GM12878 (cell line): ENCODE measurements around the gene MOGAT3. TPM values are rescaled to one million over a fixed set of nuclear protein-coding genes. Genes with fewer than 3 reads are reported as not detected.

Experiments
- ATAC-seq: fragments of 200-7000 bp; cut with Tn5 transposase; 3 replicates; pipeline ENCODE4 v1.9.1; 2020; ENCODE audit warnings: mild to moderate bottlenecking, moderate library complexity
- BruUV-seq: library from RNA; stranded (reverse); fragments of 400-500 nt; replicated peaks from 2 replicates; lab custom pipeline; 2021; lab: Mats Ljungman, UMichigan
- CTCF ChIA-PET: fragments of 300-600 bp; sonication (Branson Sonifier 250); formaldehyde crosslinking; extraction: SDS; loops from one replicate; lab custom pipeline; 2021; ENCODE audit warnings: inconsistent platforms; lab: Yijun Ruan, JAX
- POLR2A ChIA-PET: fragments of 350-600 bp; formaldehyde crosslinking; extraction: SDS; loops from one replicate; lab custom pipeline; 2021; ENCODE audit warnings: inconsistent platforms; lab: Charles Lee
- RAD21 ChIA-PET: fragments of 300-600 bp; sonication (Branson Sonifier 250); formaldehyde crosslinking; loops from one replicate; lab custom pipeline; 2023; ENCODE audit warnings: antibody characterized with exemption; ENCODE audit not compliant: unreplicated experiment; lab: Charles Lee
- SMC1A ChIA-PET: fragments of 300-600 bp; sonication (Branson Sonifier 250); formaldehyde crosslinking; loops from one replicate; lab custom pipeline; 2023; ENCODE audit not compliant: unreplicated experiment, uncharacterized antibody; lab: Charles Lee
- DNase-seq: peaks from one replicate; pipeline ENCODE4 v3.0.0-alpha.2; 2011; ENCODE audit warnings: low read depth, low spot score
- FAIRE-seq: peaks from 3 replicates; lab custom pipeline; 2011; peaks lifted over from hg19 to GRCh38; lab: Jason Lieb, UNC
- H2AFZ ChIP-seq: 2 replicates; pipeline ENCODE4 v1.6.0; 2011; ENCODE audit warnings: low read depth, low read length, control low read depth; ENCODE audit not compliant: control insufficient read depth
- H3K27ac ChIP-seq: 2 replicates; pipeline ENCODE4 v1.5.1; 2011; ENCODE audit warnings: control low read depth; ENCODE audit not compliant: control insufficient read depth, insufficient read depth
- H3K27me3 ChIP-seq, 2 experiments: replicated peaks in 1 of 2; 2 replicates each; pipeline versions ENCODE4 v1.6.0 to v1.6.1; 2011; ENCODE audit warnings: low read length in 1 of 2; ENCODE audit not compliant: control insufficient read depth in 2 of 2, insufficient read depth in 2 of 2
- H3K36me3 ChIP-seq, 2 experiments: 2 replicates each; pipeline ENCODE4 v1.5.1; 2011; ENCODE audit warnings: low read length in 1 of 2; ENCODE audit not compliant: control insufficient read depth in 2 of 2, insufficient read depth in 2 of 2
- H3K4me1 ChIP-seq: 2 replicates; pipeline ENCODE4 v1.6.1; 2011; ENCODE audit warnings: mild to moderate bottlenecking, low read length, moderate library complexity, mixed read lengths; ENCODE audit not compliant: control insufficient read depth, insufficient read depth
- H3K4me2 ChIP-seq: 2 replicates; pipeline ENCODE4 v1.6.0; 2011; ENCODE audit warnings: control low read depth; ENCODE audit not compliant: control insufficient read depth, insufficient read depth
- H3K4me3 ChIP-seq: fragments of 200-600 bp; sonication (generic); 2 replicates; pipeline ENCODE4 v1.5.1; 2016
- H3K79me2 ChIP-seq: 2 replicates; pipeline ENCODE4 v1.6.0; 2011; ENCODE audit warnings: low read length; ENCODE audit not compliant: control insufficient read depth, insufficient read depth
- H3K9ac ChIP-seq: 2 replicates; pipeline ENCODE4 v1.8.0; 2011; ENCODE audit warnings: low read length, control low read depth, mixed read lengths; ENCODE audit not compliant: control insufficient read depth, insufficient read depth
- H3K9me3 ChIP-seq: replicated peaks from 3 replicates; pipeline ENCODE4 v1.5.1; 2011; ENCODE audit warnings: mild to moderate bottlenecking, low read length; ENCODE audit not compliant: control insufficient read depth, insufficient read depth
- H4K20me1 ChIP-seq: 2 replicates; pipeline ENCODE4 v1.6.0; 2011; ENCODE audit not compliant: control insufficient read depth, insufficient read depth
- BHLHE40 ChIP-seq, 2 experiments: fragments of 450-650 bp in 1 of 2; IDR thresholded peaks; 2 replicates each; pipeline ENCODE4 v1.6.1; 2011 to 2017; ENCODE audit warnings: low read depth in 2 of 2, borderline replicate concordance in 1 of 2, improper control_type of control experiment in 1 of 2, low read length in 1 of 2, mild to moderate bottlenecking in 1 of 2
- EGR1 ChIP-seq, 2 experiments: IDR thresholded peaks; 1 replicate in 1 of 2; 2 replicates in 1 of 2; pipeline ENCODE4 v1.6.1; 2011 to 2012; ENCODE audit warnings: low read depth in 2 of 2, low read length in 2 of 2, borderline replicate concordance in 1 of 2, mild to moderate bottlenecking in 1 of 2, moderate library complexity in 1 of 2
- IKZF1 ChIP-seq: fragments of 450-650 bp; conservative IDR thresholded peaks from 2 replicates; pipeline ENCODE4 v1.6.1; 2017; ENCODE audit warnings: antibody characterized with exemption, mild to moderate bottlenecking
- LARP7 ChIP-seq: fragments of 450-650 bp; IDR thresholded peaks from 2 replicates; pipeline ENCODE4 v1.6.1; 2017; ENCODE audit warnings: mild to moderate bottlenecking
- NBN ChIP-seq: fragments of 450-650 bp; IDR thresholded peaks from 2 replicates; pipeline ENCODE4 v1.6.1; 2016
- NFXL1 ChIP-seq: fragments of 450-650 bp; IDR thresholded peaks from 2 replicates; pipeline ENCODE4 v1.6.1; 2017; ENCODE audit warnings: antibody characterized with exemption, mild to moderate bottlenecking, borderline replicate concordance
- NRF1 ChIP-seq: conservative IDR thresholded peaks from 2 replicates; pipeline ENCODE4 v1.6.1; 2011; ENCODE audit warnings: mild to moderate bottlenecking, low read depth, low read length, improper control_type of control experiment
- POLR2A ChIP-seq: IDR thresholded peaks from 2 replicates; pipeline ENCODE4 v1.6.1; 2011; ENCODE audit warnings: low read depth, mild to moderate bottlenecking, low read length
- POU2F2 ChIP-seq: IDR thresholded peaks from 3 replicates; pipeline ENCODE4 v1.6.1; 2011; ENCODE audit warnings: low read depth, mild to moderate bottlenecking, low read length, borderline replicate concordance
- RFX5 ChIP-seq: IDR thresholded peaks from 2 replicates; pipeline ENCODE4 v1.6.1; 2011; ENCODE audit warnings: low read depth, low read length, improper control_type of control experiment
- SPI1 ChIP-seq: IDR thresholded peaks from 2 replicates; pipeline ENCODE4 v1.6.1; 2011; ENCODE audit warnings: low read depth, mild to moderate bottlenecking, low read length, moderate library complexity, borderline replicate concordance; ENCODE audit not compliant: insufficient read depth
- SREBF1 ChIP-seq: IDR thresholded peaks from 2 replicates; pipeline ENCODE4 v1.6.1; 2012; ENCODE audit warnings: mild to moderate bottlenecking, low read length
- STAT3 ChIP-seq: IDR thresholded peaks from 2 replicates; pipeline ENCODE4 v1.6.1; 2011; ENCODE audit warnings: low read depth, low read length, improper control_type of control experiment
- TAF1 ChIP-seq: IDR thresholded peaks from 2 replicates; pipeline ENCODE4 v1.6.1; 2011; ENCODE audit warnings: mild to moderate bottlenecking, low read depth, low read length, borderline replicate concordance
- TCF3 ChIP-seq: IDR thresholded peaks from 2 replicates; pipeline ENCODE4 v1.6.1; 2012; ENCODE audit warnings: low read depth, mild to moderate bottlenecking, low read length, borderline replicate concordance; ENCODE audit not compliant: insufficient read depth
- WGBS: methylation state at CpG from one replicate; pipeline ENCODE4 v1.1.6; 2016; ENCODE audit warnings: low lambda C conversion rate; ENCODE audit not compliant: insufficient replicate concordance, insufficient coverage; ENCODE audit errors: missing lambda C conversion rate; 5-methylcytosine and 5-hydroxymethylcytosine counted together
- in situ Hi-C: fragments of 300-500 bp; cut with MboI; formaldehyde crosslinking; loops from 9 replicates; pipeline ENCODE4 v1.14.3; 2018; ENCODE audit warnings: mixed read lengths
- intact Hi-C: fragments of 100-400 bp; cut with micrococcal nuclease; formaldehyde crosslinking; loops from one replicate; pipeline ENCODE4 v1.14.2; 2022; ENCODE audit not compliant: unreplicated experiment
- polyA plus RNA-seq, 11 experiments: library from polyadenylated mRNA; depleted of rRNA in 4 of 11; unstranded in 6 of 11; stranded (reverse) in 5 of 11; fragments of >200 nt; fragmentation: Nextera tagmentation in 4 of 11; fragmentation: Illumina TruSeq in 1 of 11; extraction: Ambion mirVana in 4 of 11; extraction: Trizol in 1 of 11; gene quantifications; 1 replicate in 1 of 11; 2 replicates in 10 of 11; pipeline versions ENCODE4 v1.2.1 to v1.2.3, GENCODE V29; 2011 to 2016; ENCODE audit warnings: inconsistent platforms in 2 of 11, missing spikeins in 2 of 11, low read depth in 1 of 11
- total RNA-seq, 4 experiments: library from RNA; depleted of rRNA in 3 of 4; stranded (reverse); fragments of >200 nt in 3 of 4; fragmentation: Illumina TruSeq in 1 of 4; extraction: Trizol in 1 of 4; gene quantifications; 2 replicates each; pipeline versions ENCODE4 v1.2.1 to v1.2.3, GENCODE V29; 2013 to 2021
- TF ChIP-seq, protein P1 (sequence below): fragments of 450-650 bp; IDR thresholded peaks from 2 replicates; pipeline ENCODE4 v1.6.1; 2017; ENCODE audit warnings: mild to moderate bottlenecking, low read depth, inconsistent platforms; ENCODE audit not compliant: poor library complexity, severe bottlenecking
- TF ChIP-seq, protein P2 (sequence below): fragments of 450-650 bp; conservative IDR thresholded peaks from 2 replicates; pipeline ENCODE4 v1.6.1; 2017; ENCODE audit warnings: mild to moderate bottlenecking, moderate library complexity

The MOGAT3 gene
- total and polyA plus RNA-seq, 10 of the 15 experiments (the other 5 are each of a cell fraction or from before 2014, with no cell fraction given) = 0.11 TPM; not detected in 9

DNA sequence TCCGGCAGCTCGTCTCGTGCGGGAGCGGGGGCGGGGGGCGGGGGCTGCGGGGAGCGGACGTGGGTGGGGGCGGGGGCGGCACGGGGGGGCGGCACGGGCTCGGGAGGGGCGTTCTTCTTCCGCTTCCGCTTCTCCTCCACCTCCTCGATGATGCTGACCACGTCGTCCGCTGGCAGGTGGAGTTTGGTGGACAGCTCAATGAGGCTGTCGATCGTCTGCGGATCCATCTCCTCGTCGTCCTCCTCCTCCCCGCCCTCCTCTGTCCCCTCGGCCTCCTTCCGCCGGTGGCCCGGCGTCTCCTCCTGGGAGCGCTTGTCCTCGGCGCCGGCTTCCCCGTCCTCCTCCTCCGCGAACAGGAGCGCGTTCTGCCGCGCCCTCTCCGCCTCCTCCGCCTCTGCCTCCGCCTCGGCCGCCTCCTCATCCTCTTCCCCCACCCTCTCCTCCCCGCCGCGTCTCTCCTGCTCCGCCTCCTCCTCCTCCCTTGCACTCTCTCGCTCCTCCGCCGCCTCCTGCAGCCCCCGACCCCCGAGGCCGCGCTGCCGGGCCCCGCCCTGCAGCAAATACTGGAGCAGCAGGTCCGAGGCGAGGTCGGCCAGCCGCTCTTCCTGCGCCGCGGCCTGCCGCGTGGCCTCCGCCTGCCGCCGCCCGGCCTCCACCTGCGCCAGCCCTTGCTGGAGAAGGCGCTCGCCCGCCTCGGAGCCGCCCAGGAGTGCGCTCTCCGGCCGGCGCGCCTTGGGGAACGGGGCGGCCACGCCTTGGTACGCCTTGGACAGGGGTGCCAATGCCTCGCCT lies 37.4 kb downstream of the MOGAT3 start (continued):
- TF ChIP-seq TCF3 = no peak
- no peak for TF ChIP-seq NRF1
- TF ChIP-seq SPI1 = no peak
- TF ChIP-seq SREBF1 = no peak
- TF ChIP-seq, protein P1, sequence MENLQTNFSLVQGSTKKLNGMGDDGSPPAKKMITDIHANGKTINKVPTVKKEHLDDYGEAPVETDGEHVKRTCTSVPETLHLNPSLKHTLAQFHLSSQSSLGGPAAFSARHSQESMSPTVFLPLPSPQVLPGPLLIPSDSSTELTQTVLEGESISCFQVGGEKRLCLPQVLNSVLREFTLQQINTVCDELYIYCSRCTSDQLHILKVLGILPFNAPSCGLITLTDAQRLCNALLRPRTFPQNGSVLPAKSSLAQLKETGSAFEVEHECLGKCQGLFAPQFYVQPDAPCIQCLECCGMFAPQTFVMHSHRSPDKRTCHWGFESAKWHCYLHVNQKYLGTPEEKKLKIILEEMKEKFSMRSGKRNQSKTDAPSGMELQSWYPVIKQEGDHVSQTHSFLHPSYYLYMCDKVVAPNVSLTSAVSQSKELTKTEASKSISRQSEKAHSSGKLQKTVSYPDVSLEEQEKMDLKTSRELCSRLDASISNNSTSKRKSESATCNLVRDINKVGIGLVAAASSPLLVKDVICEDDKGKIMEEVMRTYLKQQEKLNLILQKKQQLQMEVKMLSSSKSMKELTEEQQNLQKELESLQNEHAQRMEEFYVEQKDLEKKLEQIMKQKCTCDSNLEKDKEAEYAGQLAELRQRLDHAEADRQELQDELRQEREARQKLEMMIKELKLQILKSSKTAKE = no peak

GRCh38 chr7:101162551-101163278 lies 38.1 kb downstream of the MOGAT3 start:
- POLR2A ChIA-PET = interaction anchor here (0.8 kb wide), 1 partner anchor 30 kb away, joined by 3 read pairs; no protein-coding TSS in a partner anchor
- no TSS peak for BruUV-seq
- CTCF ChIA-PET = interaction anchor here (0.8 to 2.3 kb wide), 2 partner anchors 19 to 22 kb away, joined by 4 to 11 read pairs; no protein-coding TSS in a partner anchor
- ATAC-seq (peak; percentile 60), FAIRE-seq (no peak), DNase-seq (no peak)
- SMC1A ChIA-PET = no interaction called here
- Histone ChIP-seq H3K4me2 (peak overlapping the region; percentile 60), H3K4me3 (peak overlapping the region; percentile 23; the same call in 1 of the 2 replicates), H3K27me3 (peaks cover 8 to 19% of the 10 kb centered on the region in 2 experiments; a peak in 3 of 4 replicates), H3K36me3 (peaks cover 0 to 6% of the 10 kb centered on the region in 2 experiments; a peak in 3 of 4 replicates), H3K9ac (no peak overlapping the region), H3K79me2 (no peaks in the 10 kb centered on the region), H3K27ac (no peak overlapping the region), H2AFZ (no peak overlapping the region; the same call in 1 of the 2 replicates), H3K9me3 (no peaks in the 10 kb centered on the region; the same call in 2 of the 3 replicates), H4K20me1 (no peaks in the 10 kb centered on the region), H3K4me1 (peaks cover 4% of the 10 kb centered on the region)
- TF ChIP-seq POU2F2 (0 out of 3 replicates have a peak, but pooled peaks have one; percentile 11), EGR1 (IDR thresholded peaks at IDR 0.05; ENCODE audit: borderline replicate concordance in 1 of 2, low read depth in 2 of 2, low read length in 2 of 2) (0 out of 3 replicates have a peak, but pooled peaks of 1 of the 2 experiments have one; percentile 31), NFXL1 (0 out of 2 replicates have a peak, but pooled peaks have one; percentile 28), STAT3 (no peak), TAF1 (no peak), IKZF1 (peak; percentile 50), POLR2A (peak; percentile 64; the same call in 1 of the 2 replicates), NBN (no peak), LARP7 (peak; percentile 45; the same call in 1 of the 2 replicates), RFX5 (no peak), BHLHE40 (IDR thresholded peaks at IDR 0.05; ENCODE audit: borderline replicate concordance in 1 of 2, low read depth in 2 of 2, low read length in 1 of 2) (peak; percentile 79 to 94)
- TF ChIP-seq, protein P2, sequence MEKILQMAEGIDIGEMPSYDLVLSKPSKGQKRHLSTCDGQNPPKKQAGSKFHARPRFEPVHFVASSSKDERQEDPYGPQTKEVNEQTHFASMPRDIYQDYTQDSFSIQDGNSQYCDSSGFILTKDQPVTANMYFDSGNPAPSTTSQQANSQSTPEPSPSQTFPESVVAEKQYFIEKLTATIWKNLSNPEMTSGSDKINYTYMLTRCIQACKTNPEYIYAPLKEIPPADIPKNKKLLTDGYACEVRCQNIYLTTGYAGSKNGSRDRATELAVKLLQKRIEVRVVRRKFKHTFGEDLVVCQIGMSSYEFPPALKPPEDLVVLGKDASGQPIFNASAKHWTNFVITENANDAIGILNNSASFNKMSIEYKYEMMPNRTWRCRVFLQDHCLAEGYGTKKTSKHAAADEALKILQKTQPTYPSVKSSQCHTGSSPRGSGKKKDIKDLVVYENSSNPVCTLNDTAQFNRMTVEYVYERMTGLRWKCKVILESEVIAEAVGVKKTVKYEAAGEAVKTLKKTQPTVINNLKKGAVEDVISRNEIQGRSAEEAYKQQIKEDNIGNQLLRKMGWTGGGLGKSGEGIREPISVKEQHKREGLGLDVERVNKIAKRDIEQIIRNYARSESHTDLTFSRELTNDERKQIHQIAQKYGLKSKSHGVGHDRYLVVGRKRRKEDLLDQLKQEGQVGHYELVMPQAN = 0 out of 2 replicates have a peak, but pooled peaks have one; percentile 40
- intact Hi-C loops = no loop called here
- 8% methylated on average over 41 of the region's 74 CpGs for WGBS
- in situ Hi-C loops = no loop called here
- RAD21 ChIA-PET = no interaction called here
